ENCODE results near the gene SNTG2. TPM values are rescaled to one million over a fixed set of nuclear protein-coding genes. Genes with fewer than 3 reads are reported as not detected.

SNTG2 gene
- total and polyA plus RNA-seq, 10 of the 15 experiments (the other 5 are each of a cell fraction or from before 2014, with no cell fraction given), result not detected

DNA sequence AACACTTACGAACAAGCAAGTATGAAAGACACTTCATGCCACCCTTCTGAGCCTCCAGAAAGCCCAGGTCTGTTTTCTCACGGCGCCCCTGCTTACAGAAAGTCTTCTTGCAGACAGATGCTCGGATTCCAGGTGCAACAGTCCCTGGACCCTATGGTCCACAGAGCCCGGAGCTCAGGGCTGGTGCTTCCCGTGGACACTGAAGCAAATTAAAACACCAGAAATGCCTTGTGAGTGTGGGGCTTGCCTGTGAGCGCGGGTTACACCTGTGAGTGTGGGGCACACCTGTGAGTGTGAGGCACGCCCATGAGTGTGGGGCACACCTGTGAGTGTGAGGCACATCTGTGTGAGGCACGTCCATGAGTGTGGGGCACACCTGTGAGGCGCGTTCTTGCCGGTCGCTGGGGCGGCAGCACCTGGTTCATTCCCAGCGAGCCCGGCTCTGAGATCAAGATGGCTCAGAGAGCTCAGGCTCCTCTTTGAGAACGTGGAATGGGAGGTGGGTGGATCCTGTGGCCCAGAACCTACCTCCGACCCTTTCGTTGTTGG is 257.4 kb downstream of the SNTG2 start:
- Histone ChIP-seq H3K4me3 (no peak overlapping the region), H3K9ac (ENCODE audit: control insufficient read depth, insufficient read depth, low read length) (no peak overlapping the region), H3K9me3 (replicated peaks; ENCODE audit: control insufficient read depth, insufficient read depth, low read length) (no peaks in the 10 kb centered on the region), H3K4me2 (ENCODE audit: control insufficient read depth, insufficient read depth) (no peak overlapping the region), H3K36me3 (ENCODE audit: control insufficient read depth in 2 of 2, insufficient read depth in 2 of 2, low read length in 1 of 2) (no peaks in the 10 kb centered on the region), H2AFZ (ENCODE audit: control insufficient read depth, low read depth, low read length) (no peak overlapping the region), H3K27ac (ENCODE audit: control insufficient read depth, insufficient read depth) (no peak overlapping the region), H3K4me1 (ENCODE audit: control insufficient read depth, insufficient read depth, low read length) (no peaks in the 10 kb centered on the region), H4K20me1 (ENCODE audit: control insufficient read depth, insufficient read depth) (no peaks in the 10 kb centered on the region), H3K79me2 (ENCODE audit: control insufficient read depth, insufficient read depth, low read length) (no peaks in the 10 kb centered on the region), H3K27me3 (replicated peaks in 1 of 2; ENCODE audit: control insufficient read depth in 2 of 2, insufficient read depth in 2 of 2, low read length in 1 of 2) (no peaks in the 10 kb centered on the region)
- intact Hi-C loops (cut with micrococcal nuclease; ENCODE audit: unreplicated experiment), result no loop called here
- FAIRE-seq, result no peak
- in situ Hi-C loops (cut with MboI), result no loop called here
- WGBS (ENCODE audit: insufficient coverage, insufficient replicate concordance, low lambda C conversion rate, missing lambda C conversion rate), result 51% methylated on average over 20 of the region's 20 CpGs
- no TSS peak for BruUV-seq (replicated peaks)
- POLR2A ChIA-PET, result no interaction called here
- ATAC-seq, result no peak
- no peak for DNase-seq (ENCODE audit: low read depth, low spot score)
- SMC1A ChIA-PET (ENCODE audit: uncharacterized antibody, unreplicated experiment), result no interaction called here
- CTCF ChIA-PET, result interaction anchor here (0.6 kb wide), 1 partner anchor 164 kb away, joined by 3 read pairs; no protein-coding TSS in a partner anchor
- TF ChIP-seq NR2C2 (IDR thresholded peaks at IDR 0.05; ENCODE audit: borderline replicate concordance, control insufficient read depth, insufficient read length, low read depth) (no peak), RB1 (IDR thresholded peaks at IDR 0.05; ENCODE audit: borderline replicate concordance) (no peak), SMC3 (IDR thresholded peaks at IDR 0.05; ENCODE audit: borderline replicate concordance, low read length) (no peak), JUNB (IDR thresholded peaks at IDR 0.05) (no peak), MTA2 (IDR thresholded peaks at IDR 0.05; ENCODE audit: low read depth) (no peak), GATAD2B (conservative IDR thresholded peaks at IDR 0.05; ENCODE audit: low read depth) (no peak), NFYA (IDR thresholded peaks at IDR 0.05; ENCODE audit: borderline replicate concordance, low read depth, low read length) (no peak), SMARCA5 (IDR thresholded peaks at IDR 0.05) (no peak), MXI1 (IDR thresholded peaks at IDR 0.05; ENCODE audit: low read depth, low read length) (no peak), HDAC6 (IDR thresholded peaks at IDR 0.05; ENCODE audit: unreplicated experiment) (no peak), IKZF1 (conservative IDR thresholded peaks at IDR 0.05) (no peak), STAT3 (IDR thresholded peaks at IDR 0.05; ENCODE audit: low read depth, low read length) (no peak), BMI1 (IDR thresholded peaks at IDR 0.05; ENCODE audit: borderline replicate concordance) (no peak), CHD2 (IDR thresholded peaks at IDR 0.05; ENCODE audit: borderline replicate concordance, low read depth, low read length) (no peak)
- TF ChIP-seq, protein P1, sequence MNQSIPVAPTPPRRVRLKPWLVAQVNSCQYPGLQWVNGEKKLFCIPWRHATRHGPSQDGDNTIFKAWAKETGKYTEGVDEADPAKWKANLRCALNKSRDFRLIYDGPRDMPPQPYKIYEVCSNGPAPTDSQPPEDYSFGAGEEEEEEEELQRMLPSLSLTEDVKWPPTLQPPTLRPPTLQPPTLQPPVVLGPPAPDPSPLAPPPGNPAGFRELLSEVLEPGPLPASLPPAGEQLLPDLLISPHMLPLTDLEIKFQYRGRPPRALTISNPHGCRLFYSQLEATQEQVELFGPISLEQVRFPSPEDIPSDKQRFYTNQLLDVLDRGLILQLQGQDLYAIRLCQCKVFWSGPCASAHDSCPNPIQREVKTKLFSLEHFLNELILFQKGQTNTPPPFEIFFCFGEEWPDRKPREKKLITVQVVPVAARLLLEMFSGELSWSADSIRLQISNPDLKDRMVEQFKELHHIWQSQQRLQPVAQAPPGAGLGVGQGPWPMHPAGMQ (IDR thresholded peaks at IDR 0.05; ENCODE audit: borderline replicate concordance), result no peak
- RAD21 ChIA-PET (ENCODE audit: unreplicated experiment), result no interaction called here
